Measurements from ENCODE around the gene SNAP29. TPM values are rescaled to one million over a fixed set of nuclear protein-coding genes. Genes with fewer than 3 reads are reported as not detected.
"Not testable (repeated sequence)": the region's sequence is repeated elsewhere in the genome, so short reads cannot be mapped to it uniquely, and the experiment has no call there.

Gene SNAP29
- polyA plus RNA-seq, 3 donors: 26.7 to 35.0 (median 31.0) TPM

DNA sequence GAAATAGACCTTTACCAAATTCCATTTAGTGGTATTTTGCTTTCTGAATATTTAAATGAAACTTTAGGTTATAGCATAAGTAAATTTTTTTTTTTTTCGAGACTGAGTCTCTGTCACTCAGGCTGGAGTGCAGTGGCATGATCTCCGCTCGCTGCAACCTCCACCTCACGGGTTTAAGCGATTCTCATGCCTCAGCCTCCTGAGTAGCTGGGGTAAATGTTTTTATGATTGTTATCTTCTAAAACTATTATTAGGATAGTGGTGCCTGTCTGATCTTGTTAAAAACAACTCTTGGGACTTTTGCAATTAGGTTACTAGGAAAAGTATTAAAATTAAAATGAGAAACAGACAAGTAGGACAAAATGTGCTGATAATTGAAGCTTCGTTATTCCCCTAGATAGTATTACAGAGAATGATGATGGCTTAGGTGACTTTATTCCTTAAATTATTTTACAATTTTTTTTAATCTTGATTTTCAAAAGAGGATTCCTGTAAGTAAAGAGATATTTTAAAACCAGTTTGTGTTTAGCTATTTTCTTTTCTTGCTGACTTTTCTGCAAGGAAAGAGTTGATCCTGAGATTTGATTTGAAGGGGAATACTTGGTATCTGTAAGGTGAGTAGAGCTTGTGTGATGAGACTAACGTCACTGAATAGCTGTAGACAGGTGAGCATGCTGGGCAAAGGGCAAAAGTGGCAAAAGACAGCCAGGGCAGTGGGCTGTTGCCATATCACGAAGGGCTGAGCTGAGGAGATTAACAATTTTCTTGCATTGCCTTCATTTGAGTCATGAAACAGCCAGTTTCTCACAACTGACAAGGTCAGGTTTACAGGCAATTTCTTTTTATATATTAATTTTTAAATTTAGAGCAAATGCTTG, 79.2 kb downstream of the SNAP29 start:
- no peak for DNase-seq (ENCODE audit: extremely low read depth in 1 of 11, low read depth in 9 of 11, low spot score in 4 of 11)

DNA sequence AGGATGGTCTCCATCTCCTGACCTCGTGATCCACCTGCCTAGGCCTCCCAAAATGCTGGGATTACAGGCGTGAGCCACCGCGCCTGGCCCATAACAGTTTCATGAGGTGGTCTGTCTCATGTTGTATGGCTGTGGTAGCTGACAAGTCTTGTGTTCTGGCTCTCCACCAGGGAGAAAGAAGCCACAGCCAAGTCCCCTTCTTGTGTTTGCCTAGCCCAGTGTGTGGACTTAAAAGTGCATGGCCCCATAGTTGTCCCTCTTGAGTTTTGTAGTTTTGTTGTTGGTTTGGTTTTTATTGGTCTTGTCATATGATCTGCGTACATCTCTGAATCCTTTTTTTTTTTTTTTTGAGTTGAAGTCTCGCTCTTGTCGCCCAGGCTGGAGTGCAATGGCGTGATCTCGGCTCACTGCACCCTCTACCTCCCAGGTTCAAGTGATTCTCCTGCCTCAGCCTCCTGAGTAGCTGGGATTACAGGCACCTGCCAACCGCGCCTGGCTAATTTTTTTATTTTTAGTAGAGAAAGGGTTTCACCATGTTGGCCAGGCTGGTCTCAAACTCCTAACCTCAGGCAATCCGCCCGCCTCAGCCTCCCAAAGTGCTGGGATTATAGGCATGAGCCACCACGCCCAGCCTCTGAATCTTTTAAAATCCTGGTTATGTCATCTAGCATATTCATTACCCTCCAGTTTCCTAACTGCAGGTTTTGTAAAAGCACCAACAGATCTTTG, 80.8 kb downstream of the SNAP29 start:
- DNase-seq (ENCODE audit: extremely low read depth in 1 of 11, low read depth in 9 of 11, low spot score in 4 of 11): not testable (repeated sequence)

DNA sequence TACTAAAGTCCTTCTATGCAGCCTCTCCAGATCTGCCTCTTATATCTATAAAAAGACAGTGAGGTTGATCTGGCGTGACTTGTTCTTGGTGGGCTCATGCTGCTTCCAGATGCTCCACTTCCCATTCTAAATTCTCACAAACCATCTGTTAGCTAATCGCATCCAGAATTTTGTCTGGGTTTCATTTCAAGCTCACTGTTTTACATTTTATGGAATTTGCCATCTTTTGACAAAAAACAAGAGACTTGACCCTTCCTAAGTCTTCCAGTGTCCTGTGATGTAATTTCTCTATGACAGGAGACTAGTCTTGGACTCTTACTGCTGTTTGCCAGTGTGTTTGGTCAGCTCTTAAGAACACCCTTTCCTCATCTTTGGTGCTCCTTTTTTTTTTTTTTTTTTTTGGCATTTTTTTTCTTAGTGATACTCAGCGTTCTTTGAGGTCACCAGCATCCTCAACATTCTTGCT, 81.4 kb downstream of the SNAP29 start:
- DNase-seq (ENCODE audit: extremely low read depth in 1 of 11, low read depth in 9 of 11, low spot score in 4 of 11): no peak

Other genes with a start within 250 kb of the SNAP29 start
- 1 to 10 TPM; 2.3 to 4.5 (median 3.4) TPM for gene SERPIND1, start 84.9 kb upstream of the SNAP29 start, polyA plus RNA-seq (ENCODE audit: insufficient read length in 3 of 3)
- 10 to 100 TPM; 60.1 to 86.0 (median 75.5) TPM for gene PI4KA, start 196 bp upstream of the SNAP29 start, polyA plus RNA-seq (ENCODE audit: insufficient read length in 3 of 3)
- gene CRKL, start 58.4 kb downstream of the SNAP29 start, polyA plus RNA-seq (ENCODE audit: insufficient read length in 3 of 3): 10 to 100 TPM; 59.1 to 65.5 (median 64.7) TPM
- gene AIFM3, start 108.2 kb downstream of the SNAP29 start, polyA plus RNA-seq (ENCODE audit: insufficient read length in 3 of 3): 1 to 10 TPM in 1 of 3 donors, under 1 TPM in 2; 0.47 to 1.5 (median 0.96) TPM
- gene LZTR1, start 123.3 kb downstream of the SNAP29 start, polyA plus RNA-seq (ENCODE audit: insufficient read length in 3 of 3): 10 to 100 TPM; 44.4 to 64.1 (median 50.3) TPM
- gene THAP7, start 143.1 kb downstream of the SNAP29 start, polyA plus RNA-seq (ENCODE audit: insufficient read length in 3 of 3): 10 to 100 TPM; 15.1 to 23.6 (median 18.1) TPM
- 1 to 10 TPM in 2 of 3 donors, under 1 TPM in 1; 0.78 to 2.7 (median 1.1) TPM for gene P2RX6, start 156.2 kb downstream of the SNAP29 start, polyA plus RNA-seq (ENCODE audit: insufficient read length in 3 of 3)
- 1 to 10 TPM in 2 of 3 donors, under 1 TPM in 1; 0.91 to 1.5 (median 1.4) TPM for gene SLC7A4, start 173.6 kb downstream of the SNAP29 start, polyA plus RNA-seq (ENCODE audit: insufficient read length in 3 of 3)
- gene LRRC74B, start 186.9 kb downstream of the SNAP29 start, polyA plus RNA-seq (ENCODE audit: insufficient read length in 3 of 3): under 1 TPM; 0.11 to 0.35 (median 0.19) TPM

Measured in renal cortex interstitium (tissue), 11 donors.